Ectodermal cell (in vitro differentiated cells): ENCODE results near the gene TSPAN1.

Experiments
- H3K27ac ChIP-seq: 2 replicates; pipeline ENCODE4 v1.7.0; 2013; ENCODE audit warnings: mild to moderate bottlenecking, low read depth, low read length; ENCODE audit not compliant: insufficient read depth, poor library complexity, severe bottlenecking
- H3K27me3 ChIP-seq: 2 replicates; pipeline ENCODE4 v1.7.0; 2013; ENCODE audit warnings: mild to moderate bottlenecking, low read length; ENCODE audit not compliant: insufficient read depth, control insufficient read depth, poor library complexity, severe bottlenecking
- H3K36me3 ChIP-seq: one replicate; pipeline ENCODE4 v1.7.0; 2013; ENCODE audit warnings: low read length; ENCODE audit not compliant: control insufficient read depth, insufficient read depth
- H3K4me1 ChIP-seq: one replicate; pipeline ENCODE4 v1.7.0; 2013; ENCODE audit warnings: low read length; ENCODE audit not compliant: control insufficient read depth, insufficient read depth
- H3K4me3 ChIP-seq: 2 replicates; pipeline ENCODE4 v1.7.0; 2013; ENCODE audit warnings: low read depth, low read length, control low read depth; ENCODE audit not compliant: insufficient read depth
- H3K9me3 ChIP-seq: 2 replicates; pipeline ENCODE4 v1.7.0; 2013; ENCODE audit warnings: mild to moderate bottlenecking, low read length, moderate library complexity; ENCODE audit not compliant: control insufficient read depth
- WGBS, 2 experiments: methylation state at CpG; one replicate each; pipeline ENCODE4 v1.1.7; 2013; ENCODE audit warnings: missing lambda C conversion rate in 2 of 2; 5-methylcytosine and 5-hydroxymethylcytosine counted together

The TSPAN1 gene

DNA sequence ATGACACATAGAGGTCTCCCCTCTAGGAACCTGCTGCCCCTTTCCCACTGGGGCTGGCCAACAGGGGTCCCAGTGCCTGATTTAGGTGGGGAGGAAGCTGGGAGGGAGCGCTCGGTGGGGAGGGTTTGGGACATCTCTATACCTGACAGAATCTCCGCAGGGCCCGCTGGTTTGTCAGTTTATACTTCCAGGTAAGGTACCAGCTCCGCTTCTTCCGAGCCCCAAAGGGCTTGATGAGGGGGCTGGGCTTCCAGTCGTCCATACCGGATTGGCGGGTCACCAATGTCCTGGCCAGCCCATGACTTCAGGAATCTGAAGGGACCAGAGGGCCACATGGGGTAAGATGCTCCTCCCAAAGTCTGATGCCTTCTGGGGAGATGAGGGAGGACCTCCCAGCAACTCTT lies 22.7 kb downstream of the TSPAN1 start:
- Histone ChIP-seq H3K27ac (no peak overlapping the region), H3K27me3 (no peaks in the 10 kb centered on the region), H3K4me1 (peaks cover 6% of the 10 kb centered on the region), H3K9me3 (no peaks in the 10 kb centered on the region), H3K4me3 (peak overlapping the region; percentile 82), H3K36me3 (peaks cover 12% of the 10 kb centered on the region)
- 68% methylated on average over 9 of the region's 9 CpGs for WGBS, 2 experiments

DNA sequence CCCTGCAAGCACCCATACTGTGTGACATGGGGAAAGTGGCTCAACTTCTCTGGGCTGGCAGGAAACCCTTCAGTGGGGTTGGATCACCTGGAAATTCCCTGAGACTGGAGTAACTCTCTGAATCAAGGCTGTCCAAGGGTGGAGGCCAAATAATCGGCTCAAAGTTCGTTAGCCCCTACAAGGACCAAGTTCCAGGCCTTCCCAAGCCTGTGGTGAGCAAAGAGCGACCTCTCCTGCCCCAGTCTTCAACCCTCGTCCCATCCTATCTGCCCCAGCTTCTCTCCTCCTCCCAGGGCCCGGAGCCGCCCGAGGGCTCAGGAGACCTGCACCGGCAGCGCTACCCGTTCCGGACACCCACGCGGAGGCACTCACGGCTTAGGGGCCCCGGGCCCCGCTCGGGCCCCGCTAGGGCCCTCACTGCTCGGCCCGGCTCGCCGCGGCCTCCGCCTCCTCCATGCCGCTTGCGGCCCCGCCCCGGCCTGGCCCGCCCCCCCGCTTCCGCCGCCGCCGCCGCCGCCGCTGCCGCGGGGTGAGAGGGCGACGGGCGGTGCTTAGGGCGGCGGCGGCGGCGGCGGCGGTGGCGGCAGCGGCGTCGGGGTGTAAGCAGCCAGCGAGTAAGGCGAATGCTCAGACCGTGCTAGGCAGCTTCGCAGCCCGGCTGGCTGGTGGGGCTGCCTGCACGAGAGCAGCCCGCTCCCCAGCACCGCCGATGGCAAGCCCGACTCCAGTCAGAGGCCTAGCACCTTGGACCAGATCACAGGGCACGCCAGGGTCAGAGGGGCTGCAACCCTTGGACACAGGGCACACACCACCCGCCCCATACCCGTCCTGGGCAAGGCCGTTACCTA lies 23.3 kb downstream of the TSPAN1 start, which contains the start of gene POMGNT1:
TSS of gene POMGNT1 (minus strand) at position 471 of the 848 bp plus-strand sequence. CDS start 613 bp downstream, outside the sequence.
- Histone ChIP-seq H3K4me3 (peak within 1 kb of the TSS; percentile 82), H3K4me1 (peaks cover 6% of the 10 kb centered on the region), H3K27ac (peak within 1 kb of the TSS; percentile 47), H3K27me3 (no peaks in the 10 kb centered on the region), H3K36me3 (peaks cover 7% of the 10 kb centered on the region), H3K9me3 (no peaks in the 10 kb centered on the region)
- WGBS, 2 experiments: 1 to 2% methylated on average over 67 of the region's 67 CpGs

DNA sequence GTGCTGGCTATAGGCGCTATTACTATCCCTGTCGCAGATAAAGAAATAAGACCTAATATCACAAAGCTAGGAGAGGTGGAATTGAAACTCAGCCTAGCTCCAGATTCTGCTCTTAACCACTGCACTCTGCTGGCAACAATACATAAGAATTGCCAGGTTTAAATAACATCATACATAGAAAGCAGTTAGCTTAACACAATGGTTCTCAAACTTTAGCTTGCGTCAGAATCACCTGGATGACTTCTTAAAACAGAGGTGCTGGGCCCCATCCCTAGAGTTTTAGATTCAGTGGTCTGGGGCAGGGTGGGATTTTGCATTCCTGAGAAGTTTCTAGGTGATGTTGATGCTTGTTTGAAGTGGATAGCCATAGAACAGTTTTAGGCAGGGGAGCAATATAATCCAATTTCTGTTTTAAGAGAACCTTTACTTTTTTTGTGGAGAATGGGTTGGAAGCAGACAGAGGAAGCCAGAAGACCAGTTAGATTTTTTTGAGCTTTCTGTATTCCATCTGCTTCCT lies 24.4 kb downstream of the TSPAN1 start:
- Histone ChIP-seq H3K4me3 (no peak overlapping the region), H3K27me3 (no peaks in the 10 kb centered on the region), H3K36me3 (peaks cover 3% of the 10 kb centered on the region), H3K9me3 (no peaks in the 10 kb centered on the region), H3K27ac (no peak overlapping the region), H3K4me1 (peaks cover 6% of the 10 kb centered on the region)
- WGBS, 2 experiments: 92 to 93% methylated on average over 3 of the region's 3 CpGs

GRCh38 chr1:46203738-46204405 lies 29.0 kb downstream of the TSPAN1 start:
- H3K27me3 ChIP-seq: no peaks in the 10 kb centered on the region
- 12 to 14% methylated on average over 14 of the region's 14 CpGs for WGBS, 2 experiments

GRCh38 chr1:46204406-46204742 lies 29.5 kb downstream of the TSPAN1 start:
- no peaks in the 10 kb centered on the region for H3K9me3 ChIP-seq
- H3K36me3 ChIP-seq: no peaks in the 10 kb centered on the region
- 76 to 78% methylated on average over 5 of the region's 5 CpGs for WGBS, 2 experiments
- H3K27ac ChIP-seq: no peak overlapping the region
- no peaks in the 10 kb centered on the region for H3K4me1 ChIP-seq
- H3K27me3 ChIP-seq: no peaks in the 10 kb centered on the region
- peak overlapping the region; percentile 94 for H3K4me3 ChIP-seq

More at GRCh38 chr1:46203738-46204405, 29.0 kb downstream of the TSPAN1 start:
- Histone ChIP-seq H3K9me3 (no peaks in the 10 kb centered on the region), H3K4me3 (peak overlapping the region; percentile 94), H3K4me1 (no peaks in the 10 kb centered on the region), H3K36me3 (no peaks in the 10 kb centered on the region), H3K27ac (no peak overlapping the region)

GRCh38 chr1:46205141-46205540 lies 30.3 kb downstream of the TSPAN1 start:
- Histone ChIP-seq H3K27me3 (no peaks in the 10 kb centered on the region), H3K4me1 (no peaks in the 10 kb centered on the region)
- WGBS, 2 experiments: 91 to 94% methylated on average over 3 of the region's 3 CpGs

DNA sequence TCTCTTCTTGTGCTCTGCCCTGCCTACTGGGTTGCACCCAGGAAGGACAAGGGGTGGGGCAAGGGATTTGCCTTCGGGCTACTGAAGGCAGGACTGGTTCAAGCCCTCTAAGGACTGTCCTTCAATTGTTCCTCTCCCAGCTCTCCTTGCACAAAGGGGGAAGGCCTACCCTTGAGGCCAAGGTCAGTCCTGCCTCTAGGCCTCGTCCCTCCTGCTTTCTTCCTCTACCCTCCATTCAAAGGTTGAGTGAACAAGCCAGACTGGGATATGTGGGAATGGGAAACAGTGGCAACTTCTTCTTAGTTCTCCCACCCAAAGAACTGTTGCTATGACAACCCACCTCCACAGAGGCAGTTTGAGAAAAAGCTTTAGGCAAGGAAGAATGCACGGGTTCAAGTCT lies 30.9 kb downstream of the TSPAN1 start:
- no peak overlapping the region for H3K27ac ChIP-seq
- H3K4me1 ChIP-seq: no peaks in the 10 kb centered on the region
- no peak overlapping the region for H3K4me3 ChIP-seq
- no peaks in the 10 kb centered on the region for H3K27me3 ChIP-seq
- no peaks in the 10 kb centered on the region for H3K36me3 ChIP-seq
- no peaks in the 10 kb centered on the region for H3K9me3 ChIP-seq
- WGBS, 2 experiments: 67 to 70% methylated on average over 3 of the region's 3 CpGs

More at GRCh38 chr1:46205141-46205540, 30.3 kb downstream of the TSPAN1 start:
- Histone ChIP-seq H3K36me3 (no peaks in the 10 kb centered on the region), H3K4me3 (no peak overlapping the region), H3K9me3 (no peaks in the 10 kb centered on the region), H3K27ac (no peak overlapping the region)

DNA sequence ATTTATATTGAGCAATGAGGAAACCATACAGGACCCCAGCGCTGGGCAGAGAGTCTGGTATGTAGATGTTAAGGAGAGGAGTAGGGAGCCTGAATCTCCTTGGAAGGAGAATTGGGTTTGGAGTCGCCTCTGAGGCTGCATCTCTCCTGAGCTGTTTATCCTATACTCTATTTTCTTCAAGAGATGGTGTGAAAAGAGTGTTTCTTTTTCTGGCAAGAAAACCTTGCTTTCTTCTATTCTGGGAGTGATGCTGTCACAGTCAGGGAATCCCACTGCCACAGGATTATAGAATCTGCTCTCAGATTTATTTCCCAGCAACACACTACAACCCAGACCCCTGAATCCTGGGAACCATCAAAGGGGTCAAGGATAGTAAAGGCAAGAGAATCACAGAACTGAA lies 31.5 kb downstream of the TSPAN1 start:
- Histone ChIP-seq H3K36me3 (no peaks in the 10 kb centered on the region), H3K4me3 (no peak overlapping the region), H3K27me3 (no peaks in the 10 kb centered on the region), H3K27ac (no peak overlapping the region), H3K9me3 (no peaks in the 10 kb centered on the region), H3K4me1 (no peaks in the 10 kb centered on the region)
- 88 to 99% methylated on average over 2 of the region's 2 CpGs for WGBS, 2 experiments

DNA sequence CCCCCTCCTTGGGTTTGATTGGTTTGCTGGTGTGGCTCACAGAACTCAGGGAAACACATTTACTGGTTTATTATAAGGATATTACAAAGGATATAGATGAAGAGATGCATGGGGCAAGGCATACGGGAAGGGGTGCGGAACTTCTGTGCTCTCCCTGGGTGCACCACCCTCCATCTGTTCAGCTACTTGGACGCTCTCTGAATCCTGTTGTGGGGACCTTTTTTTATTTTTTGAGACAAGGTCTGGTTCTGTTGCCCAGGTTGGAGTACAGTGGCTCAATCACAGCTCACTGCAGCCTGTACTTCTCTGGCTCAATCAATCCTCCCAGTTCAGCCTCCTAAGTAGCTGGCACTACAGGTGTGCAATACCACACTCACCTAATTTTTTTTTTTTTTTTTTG lies 35.7 kb downstream of the TSPAN1 start:
- 89 to 93% methylated on average over 3 of the region's 3 CpGs for WGBS, 2 experiments
- H3K27ac ChIP-seq: no peak overlapping the region
- H3K27me3 ChIP-seq: no peaks in the 10 kb centered on the region

DNA sequence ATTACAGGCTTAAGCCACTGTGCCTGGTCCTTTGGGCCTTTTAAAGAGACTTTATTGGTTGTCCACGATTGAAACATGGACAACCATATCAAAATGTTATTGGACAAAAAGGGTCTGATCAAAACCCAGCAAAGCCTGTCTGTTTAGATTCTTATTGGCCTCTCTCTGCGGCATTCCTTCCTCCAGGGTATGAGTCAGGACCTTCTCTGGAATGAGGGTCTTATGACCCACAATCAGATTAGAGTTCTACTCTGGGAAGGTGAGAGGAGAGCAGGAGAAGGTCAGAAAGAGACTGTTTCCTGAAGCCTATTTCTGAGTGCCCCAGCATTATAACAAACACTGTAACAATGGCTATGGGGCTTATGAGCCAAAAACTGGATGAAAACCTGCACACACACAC lies 36.2 kb downstream of the TSPAN1 start:
- no peaks in the 10 kb centered on the region for H3K36me3 ChIP-seq
- no peak overlapping the region for H3K4me3 ChIP-seq
- no peaks in the 10 kb centered on the region for H3K27me3 ChIP-seq
- no peaks in the 10 kb centered on the region for H3K4me1 ChIP-seq
- 93 to 95% methylated on average over 2 of the region's 2 CpGs for WGBS, 2 experiments
- no peak overlapping the region for H3K27ac ChIP-seq
- H3K9me3 ChIP-seq: no peaks in the 10 kb centered on the region

More for the DNA sequence above, 35.7 kb downstream of the TSPAN1 start:
- Histone ChIP-seq H3K9me3 (no peaks in the 10 kb centered on the region), H3K36me3 (no peaks in the 10 kb centered on the region), H3K4me3 (no peak overlapping the region), H3K4me1 (no peaks in the 10 kb centered on the region)
